ENCODE measurements around the gene OFD1.

Gene OFD1

GRCh38 chrX:13797512-13797911 lies 63.0 kb downstream of the OFD1 start:
- no peak for DNase-seq

- no peak for DNase-seq
Measured at GRCh38 chrX:13798184-13798583, 63.6 kb downstream of the OFD1 start.

- no peak for DNase-seq
Measured at GRCh38 chrX:13803116-13803515, 68.6 kb downstream of the OFD1 start.

- DNase-seq, result no peak
Measured at GRCh38 chrX:13805241-13805640, 70.7 kb downstream of the OFD1 start.

DNA sequence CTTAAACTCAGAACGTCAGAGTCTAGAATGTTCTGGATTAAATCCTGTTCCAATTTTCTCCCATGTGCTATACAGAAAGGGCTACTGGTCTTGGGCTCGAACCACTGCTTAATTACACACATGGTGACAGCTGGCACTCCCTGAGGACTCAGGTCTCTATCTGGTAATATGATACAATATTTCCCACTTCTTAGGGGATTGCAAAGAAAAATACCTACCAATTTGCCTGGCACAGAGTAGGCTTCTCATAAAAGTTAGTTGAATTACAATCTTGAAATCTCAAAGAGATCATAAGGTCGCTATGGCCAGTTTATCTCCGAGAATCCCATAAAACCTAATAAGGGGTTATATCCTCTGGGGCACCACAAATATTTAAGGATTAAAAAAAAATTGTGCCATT lies 73.7 kb downstream of the OFD1 start:
- no peak for DNase-seq

DNA sequence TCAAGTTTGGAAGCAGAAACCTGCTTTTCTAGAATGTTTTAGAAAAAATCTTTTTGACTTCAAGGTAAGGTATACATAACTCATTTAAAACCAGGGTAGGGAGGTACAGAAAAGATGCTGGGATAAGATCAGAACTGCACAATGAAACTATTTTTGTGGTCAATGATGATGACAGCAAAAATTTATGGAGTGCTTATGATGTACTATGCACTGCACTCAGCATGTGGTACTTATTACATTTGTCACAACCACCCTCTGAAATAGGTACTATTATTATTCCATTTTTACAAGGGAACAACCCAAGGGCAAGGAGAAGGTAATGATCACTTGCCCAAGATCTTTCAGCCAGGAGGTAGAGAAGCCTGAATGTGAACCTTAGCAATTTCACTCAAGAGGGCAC lies 74.3 kb downstream of the OFD1 start:
- no peak for DNase-seq

- no peak for DNase-seq
Measured at GRCh38 chrX:13815664-13816063, 81.1 kb downstream of the OFD1 start.

DNA sequence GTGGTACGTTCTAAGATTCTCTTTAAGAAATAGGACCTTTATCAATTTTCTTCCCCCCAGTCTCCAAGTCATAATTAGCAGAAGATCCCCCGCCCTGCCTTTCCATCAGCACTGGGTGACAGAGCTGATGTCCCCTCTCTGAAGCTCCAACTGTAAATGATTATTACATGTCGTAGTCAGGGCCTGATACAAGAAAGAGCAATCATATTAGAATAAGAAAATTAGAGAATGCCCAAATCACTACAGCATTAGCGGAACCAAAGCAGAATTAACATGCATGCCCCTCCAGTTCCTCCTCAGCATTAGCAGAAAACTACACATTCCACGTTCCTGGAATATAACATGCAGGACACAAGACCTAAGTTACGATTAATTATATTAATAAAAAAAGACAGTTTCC lies 81.6 kb downstream of the OFD1 start:
- DNase-seq, result no peak

GRCh38 chrX:13816643-13817627 lies 82.4 kb downstream of the OFD1 start, which contains the start of gene GPM6B:
Gene GPM6B, minus strand, starts transcription at chrX:13817093. Its CDS starts 189 bp downstream, at chrX:13816904.
- DNase-seq, result no peak
